Measurements from ENCODE around the gene DIPK1B. TPM values are rescaled to one million over a fixed set of nuclear protein-coding genes. Genes with fewer than 3 reads are reported as not detected.

Gene DIPK1B
- total and polyA plus RNA-seq, 8 donors = 4.3 to 32.3 (median 6.5) TPM

DNA sequence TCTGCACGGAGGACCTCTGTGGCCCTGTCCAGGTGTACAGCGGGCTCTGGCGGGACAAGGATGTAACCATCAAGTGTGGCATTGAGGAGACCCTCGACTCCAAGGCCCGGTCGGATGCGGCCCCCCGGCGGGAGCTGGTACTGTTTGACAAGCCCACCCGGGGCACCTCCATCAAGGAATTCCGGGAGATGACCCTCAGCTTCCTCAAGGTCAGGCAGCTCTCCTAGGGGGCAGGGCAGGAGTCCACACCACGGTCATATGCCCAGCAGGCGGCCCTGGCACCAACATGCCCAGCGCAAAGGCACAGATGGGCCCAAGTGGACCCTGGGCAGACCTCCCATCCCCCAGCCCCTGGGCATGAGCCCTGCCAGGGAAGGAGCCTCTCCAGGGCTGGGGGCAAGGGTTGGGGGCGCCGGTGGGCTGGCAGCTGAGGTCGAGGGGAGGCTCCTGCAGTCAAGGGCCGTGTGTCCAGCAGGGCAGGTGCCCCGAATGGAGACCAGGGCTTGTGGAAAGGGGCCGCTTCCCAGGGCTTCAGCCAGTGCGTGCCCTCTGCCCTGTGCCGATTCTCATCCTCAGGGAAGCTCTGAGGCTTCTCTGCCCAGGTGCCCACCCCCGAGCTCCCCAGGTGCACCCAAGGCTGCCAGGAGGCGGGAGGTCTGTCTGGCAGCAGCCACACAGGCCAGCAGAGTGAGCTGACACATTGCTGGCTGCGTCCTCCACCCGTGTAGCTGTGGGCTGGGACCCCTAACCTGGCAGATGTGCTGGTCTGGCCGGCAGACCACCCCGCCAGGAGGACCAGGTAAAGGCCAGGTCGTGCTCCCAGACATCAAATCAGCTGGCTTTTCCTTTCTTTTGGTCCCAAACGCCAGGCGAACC lies 10.0 kb downstream of the DIPK1B start:
- 79 to 80% methylated on average over 29 to 31 of the region's 31 CpGs for WGBS, 2 donors
- FAIRE-seq (no peak), ATAC-seq (no peak), DNase-seq (peak in 1 of 6 donors; percentile 85)
- Histone ChIP-seq H3K36me3 (peaks cover 5 to 38% (median 24%) of the 10 kb centered on the region in 3 donors), H3K27ac (no peak overlapping the region), H3K27me3 (no peaks in the 10 kb centered on the region), H3K4me3 (no peak overlapping the region), H3K4me1 (peaks cover 7 to 23% (median 10%) of the 10 kb centered on the region in 3 donors), H3K9me3 (no peaks in the 10 kb centered on the region)
- no peak for TF ChIP-seq CTCF (IDR thresholded peaks at IDR 0.05)
- intact Hi-C loops (cut with DNase I) = no loop called here

DNA sequence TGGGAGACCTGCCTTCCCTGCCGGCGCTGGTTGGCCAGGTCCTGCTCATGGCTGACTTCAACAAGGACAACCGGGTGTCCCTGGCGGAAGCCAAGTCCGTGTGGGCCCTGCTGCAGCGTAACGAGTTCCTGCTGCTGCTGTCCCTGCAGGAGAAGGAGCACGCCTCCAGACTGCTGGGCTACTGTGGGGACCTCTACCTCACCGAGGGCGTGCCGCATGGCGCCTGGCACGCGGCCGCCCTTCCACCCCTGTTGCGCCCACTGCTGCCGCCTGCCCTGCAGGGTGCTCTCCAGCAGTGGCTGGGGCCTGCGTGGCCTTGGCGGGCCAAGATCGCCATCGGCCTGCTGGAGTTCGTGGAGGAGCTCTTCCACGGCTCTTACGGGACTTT lies 10.6 kb downstream of the DIPK1B start:
- ATAC-seq (no peak), DNase-seq (peak in 1 of 6 donors; percentile 76), FAIRE-seq (no peak)
- Histone ChIP-seq H3K27me3 (no peaks in the 10 kb centered on the region), H3K9me3 (no peaks in the 10 kb centered on the region), H3K27ac (no peak overlapping the region), H3K4me1 (peaks cover 7 to 23% (median 10%) of the 10 kb centered on the region in 3 donors), H3K36me3 (peaks cover 5 to 38% (median 24%) of the 10 kb centered on the region in 3 donors), H3K4me3 (no peak overlapping the region)
- intact Hi-C loops (cut with DNase I) = no loop called here
- no peak for TF ChIP-seq CTCF (IDR thresholded peaks at IDR 0.05)
- WGBS, 2 donors = 87 to 92% methylated on average over 24 of the region's 24 CpGs

DNA sequence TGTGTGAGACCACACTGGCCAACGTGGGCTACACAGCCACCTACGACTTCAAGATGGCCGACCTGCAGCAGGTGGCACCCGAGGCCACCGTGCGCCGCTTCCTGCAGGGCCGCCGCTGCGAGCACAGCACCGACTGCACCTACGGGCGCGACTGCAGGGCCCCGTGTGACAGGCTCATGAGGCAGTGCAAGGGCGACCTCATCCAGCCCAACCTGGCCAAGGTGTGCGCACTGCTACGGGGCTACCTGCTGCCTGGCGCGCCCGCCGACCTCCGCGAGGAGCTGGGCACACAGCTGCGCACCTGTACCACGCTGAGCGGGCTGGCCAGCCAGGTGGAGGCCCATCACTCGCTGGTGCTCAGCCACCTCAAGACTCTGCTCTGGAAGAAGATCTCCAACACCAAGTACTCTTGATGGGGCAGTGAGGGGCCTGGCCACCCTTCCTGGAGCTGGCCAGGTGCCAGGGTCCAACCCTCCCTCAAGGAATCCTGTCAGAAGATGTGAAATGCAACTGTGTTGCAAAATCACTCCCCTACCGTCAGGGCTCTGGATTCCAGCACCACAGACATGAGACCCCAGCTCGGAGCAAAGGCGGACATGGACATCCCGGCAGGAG lies 11.1 kb downstream of the DIPK1B start:
- ATAC-seq (no peak), DNase-seq (peak in 2 of 6 donors; percentile 34 to 75), FAIRE-seq (no peak)
- H3K36me3 ChIP-seq = peaks cover 5 to 38% (median 24%) of the 10 kb centered on the region in 3 donors
- intact Hi-C loops (cut with DNase I) = no loop called here
- no peaks in the 10 kb centered on the region for H3K9me3 ChIP-seq
- no peaks in the 10 kb centered on the region for H3K27me3 ChIP-seq
- 90 to 94% methylated on average over 30 to 32 of the region's 32 CpGs for WGBS, 2 donors
- H3K4me1 ChIP-seq = peaks cover 7 to 23% (median 10%) of the 10 kb centered on the region in 3 donors
- TF ChIP-seq CTCF (IDR thresholded peaks at IDR 0.05) = no peak
- H3K4me3 ChIP-seq = no peak overlapping the region
- H3K27ac ChIP-seq = no peak overlapping the region

GRCh38 chr9:136723989-136724388 lies 11.6 kb downstream of the DIPK1B start:
- Histone ChIP-seq H3K36me3 (peaks cover 5 to 38% (median 24%) of the 10 kb centered on the region in 3 donors), H3K27ac (no peak overlapping the region), H3K9me3 (no peaks in the 10 kb centered on the region), H3K27me3 (no peaks in the 10 kb centered on the region), H3K4me3 (no peak overlapping the region), H3K4me1 (peaks cover 7 to 23% (median 10%) of the 10 kb centered on the region in 3 donors)
- DNase-seq (no peak), FAIRE-seq (no peak), ATAC-seq (no peak)
- WGBS, 2 donors = 94 to 99% methylated on average over 8 of the region's 8 CpGs
- no peak for TF ChIP-seq CTCF (IDR thresholded peaks at IDR 0.05)
- intact Hi-C loops (cut with DNase I) = no loop called here

All from pancreas (tissue), 10 donors.